Esophagus mucosa (tissue), 1 donor: ENCODE data around the gene TESMIN. TPM values are rescaled to one million over a fixed set of nuclear protein-coding genes. Genes with fewer than 3 reads are reported as not detected.

ENCODE experiments used
- ATAC-seq: fragments of 200-7000 bp; cut with Tn5 transposase; one replicate; pipeline ENCODE4 v1.9.1; 2020
- total RNA-seq: library from RNA; stranded (reverse); gene quantifications from one replicate; pipeline ENCODE4 v1.2.4, GENCODE V29; 2023
- donor health status: DM: yes; HTN: yes; CAD: no.

The TESMIN gene
- total RNA-seq, 1 donor from 2014 or later: 5.2 TPM

- ATAC-seq: no peak
Observed at GRCh38 chr11:68683121-68683520, 68.2 kb downstream of the TESMIN start.

- no peak for ATAC-seq
Observed at GRCh38 chr11:68682531-68682961, 68.8 kb downstream of the TESMIN start.

- ATAC-seq: no peak
Observed at GRCh38 chr11:68680541-68681231, 70.6 kb downstream of the TESMIN start.

GRCh38 chr11:68678031-68678441 lies 73.3 kb downstream of the TESMIN start:
- no peak for ATAC-seq

- peak; percentile 55 for ATAC-seq
Observed at GRCh38 chr11:68677432-68677831, 73.9 kb downstream of the TESMIN start.

GRCh38 chr11:68674461-68674860 lies 76.9 kb downstream of the TESMIN start:
- ATAC-seq: no peak

GRCh38 chr11:68673991-68674390 lies 77.3 kb downstream of the TESMIN start:
- ATAC-seq: no peak

GRCh38 chr11:68673306-68673945 lies 77.9 kb downstream of the TESMIN start:
- no peak for ATAC-seq

GRCh38 chr11:68670208-68670992 lies 80.9 kb downstream of the TESMIN start:
- no peak for ATAC-seq

GRCh38 chr11:68669301-68670090 lies 81.8 kb downstream of the TESMIN start:
- ATAC-seq: no peak

- no peak for ATAC-seq
Observed at GRCh38 chr11:68667511-68668500, 83.5 kb downstream of the TESMIN start.

GRCh38 chr11:68666849-68667248 lies 84.5 kb downstream of the TESMIN start:
- ATAC-seq: no peak

- no peak for ATAC-seq
Observed at GRCh38 chr11:68665436-68665835, 85.9 kb downstream of the TESMIN start.

- ATAC-seq: no peak
Observed at GRCh38 chr11:68664906-68665305, 86.4 kb downstream of the TESMIN start.

GRCh38 chr11:68664141-68664540 lies 87.2 kb downstream of the TESMIN start:
- no peak for ATAC-seq

- ATAC-seq: no peak
Observed at GRCh38 chr11:68663482-68664010, 87.8 kb downstream of the TESMIN start.

GRCh38 chr11:68661697-68662603 lies 89.4 kb downstream of the TESMIN start:
- no peak for ATAC-seq

GRCh38 chr11:68661014-68661413 lies 90.3 kb downstream of the TESMIN start:
- no peak for ATAC-seq

- no peak for ATAC-seq
Observed at GRCh38 chr11:68660066-68660810, 91.1 kb downstream of the TESMIN start.
